HG03442 (cell line): ENCODE measurements around the gene CTNNAL1.

Experiments used
- ATAC-seq: cut with Tn5 transposase; IDR thresholded peaks from one replicate; pipeline ENCODE4 v1.9.1; 2021; ENCODE audit warnings: mild to moderate bottlenecking, moderate library complexity; ENCODE audit not compliant: unreplicated experiment

CTNNAL1 gene

DNA sequence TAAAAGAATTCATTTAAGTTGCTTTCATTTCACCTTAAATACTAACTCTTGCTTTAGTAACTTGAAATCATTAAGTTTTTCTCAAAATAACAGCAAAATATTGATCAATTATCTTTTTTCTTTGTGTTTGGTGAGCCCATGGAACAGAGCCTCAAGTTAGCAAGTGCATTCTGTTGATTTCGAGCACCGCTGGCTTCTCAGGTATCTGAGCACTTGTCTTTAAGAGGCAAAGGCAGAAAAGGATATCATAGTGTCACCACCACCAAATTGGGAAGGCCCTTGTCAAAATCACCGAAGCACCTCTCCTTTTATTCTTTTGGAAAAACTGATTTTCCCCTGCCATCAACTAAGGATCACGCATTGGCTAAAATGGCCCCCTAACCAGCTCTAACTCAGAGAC, 17.1 kb upstream of the CTNNAL1 start:
- ATAC-seq, result no peak

DNA sequence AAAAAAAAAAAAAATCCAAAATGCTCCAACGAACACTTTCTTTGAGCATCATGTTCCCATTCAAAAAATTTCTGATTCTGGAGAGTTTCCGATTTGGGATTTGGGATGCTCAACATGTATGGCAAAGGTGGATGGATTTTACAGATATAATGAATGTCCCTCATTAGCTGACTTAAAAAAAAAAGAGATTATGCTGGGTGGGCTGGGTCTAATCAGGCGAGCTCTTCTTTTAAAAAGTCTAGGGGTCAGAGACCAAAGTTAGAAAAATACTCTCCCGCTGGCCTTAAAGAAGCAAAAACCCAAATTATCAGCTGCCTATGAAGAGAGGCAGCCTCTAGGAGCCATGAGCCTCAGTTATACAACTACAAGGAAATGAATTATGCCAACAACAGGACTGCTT, 15.2 kb upstream of the CTNNAL1 start:
- no peak for ATAC-seq

DNA sequence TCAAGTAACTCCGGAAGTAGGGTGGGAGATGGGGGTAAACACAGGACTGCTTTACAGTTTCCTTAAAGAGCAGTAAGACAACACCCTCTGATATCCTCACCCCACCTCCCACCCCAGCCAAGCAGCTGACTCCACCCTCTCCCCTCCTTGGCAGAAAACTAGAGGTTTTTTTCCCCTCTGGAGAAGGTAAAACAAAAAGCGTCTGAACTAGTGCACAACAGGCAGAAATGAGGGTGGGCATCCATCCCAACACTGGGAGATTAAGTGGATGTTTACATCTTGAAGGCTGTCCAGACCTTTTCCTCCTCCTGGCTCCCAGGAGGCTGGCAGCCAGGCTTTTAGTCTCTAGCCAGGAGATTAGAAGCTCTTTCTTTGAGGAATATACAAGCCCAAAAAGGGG, 13.9 kb upstream of the CTNNAL1 start:
- no peak for ATAC-seq

DNA sequence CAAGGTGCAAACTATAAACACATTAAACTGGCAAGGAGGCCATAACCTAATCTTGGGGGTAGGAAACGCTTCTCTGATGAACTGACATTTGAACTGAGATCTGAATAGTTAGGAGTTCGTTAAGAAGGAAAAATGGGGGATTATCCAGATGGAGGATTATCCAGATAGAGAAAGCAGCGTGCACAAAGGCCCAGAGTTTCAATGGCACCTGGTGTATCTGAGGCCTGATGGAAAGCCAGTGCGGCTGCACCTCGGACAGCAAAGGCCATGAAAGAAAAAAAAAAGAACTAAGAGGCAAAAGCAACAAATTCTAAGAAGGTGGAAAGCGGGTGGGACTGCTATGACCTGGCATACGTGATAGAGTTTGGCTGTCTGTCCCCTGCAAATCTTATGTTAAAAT, 13.0 kb upstream of the CTNNAL1 start:
- ATAC-seq, result no peak

DNA sequence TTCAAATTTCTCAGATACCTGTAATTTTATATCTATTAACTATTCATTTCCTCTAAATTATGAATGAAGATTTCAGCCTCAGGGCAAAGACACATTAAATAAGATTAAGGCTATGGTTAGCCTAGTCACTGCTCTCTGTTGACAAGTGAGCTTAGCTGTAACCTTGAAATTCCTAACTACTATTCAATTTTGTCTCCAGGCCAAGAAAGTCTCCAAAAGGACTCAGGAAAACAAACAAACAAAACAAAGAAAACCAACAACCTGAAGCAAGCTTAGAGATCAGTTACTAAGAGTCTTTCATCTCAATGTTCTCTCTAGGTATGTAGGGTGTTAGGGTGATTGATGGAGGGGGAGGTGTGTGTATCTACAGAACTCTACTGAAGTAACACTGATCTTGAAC, 9.6 kb upstream of the CTNNAL1 start:
- no peak for ATAC-seq

DNA sequence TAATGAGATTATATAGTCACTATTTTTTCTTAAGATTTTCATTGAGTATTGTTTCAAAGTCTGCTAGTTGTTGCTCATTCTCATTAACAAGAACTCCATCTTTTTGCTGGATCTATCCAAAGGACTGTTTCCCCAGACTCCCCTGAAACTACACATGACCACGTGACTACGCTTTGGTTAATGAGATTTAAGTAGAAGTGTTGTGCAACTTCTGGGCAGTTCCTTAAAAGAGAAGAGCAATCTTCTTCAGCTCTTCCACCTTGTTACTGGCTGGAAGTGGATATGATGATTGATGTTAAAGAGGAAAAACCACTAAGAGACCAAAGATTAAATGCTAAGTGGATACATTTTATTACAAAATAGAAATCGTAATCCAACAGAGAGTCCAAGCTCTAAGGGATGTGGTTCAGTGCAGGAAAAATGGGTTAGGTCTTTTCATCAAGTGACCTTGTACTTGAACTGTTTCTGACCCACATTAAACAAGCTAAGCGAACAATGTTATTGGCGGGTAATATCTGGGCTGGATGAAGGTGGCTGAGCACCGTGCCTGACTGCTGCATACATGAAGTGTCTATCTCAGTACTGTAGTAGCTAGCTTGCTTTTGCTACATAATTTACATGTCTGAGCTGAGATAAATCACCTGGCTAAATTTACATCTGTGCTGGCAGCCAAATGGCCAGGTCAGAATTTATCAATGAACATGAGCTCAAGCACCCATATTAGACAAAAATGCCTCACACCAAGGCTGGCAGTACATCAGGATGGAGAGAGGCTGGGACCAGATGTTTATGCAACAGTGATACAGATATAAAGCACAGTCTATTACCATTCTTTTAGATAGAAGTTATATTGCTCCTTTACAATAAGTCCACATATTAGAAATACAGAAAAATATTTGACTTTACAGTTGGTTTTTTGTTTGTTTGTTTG, 7.5 kb upstream of the CTNNAL1 start:
- no peak for ATAC-seq

DNA sequence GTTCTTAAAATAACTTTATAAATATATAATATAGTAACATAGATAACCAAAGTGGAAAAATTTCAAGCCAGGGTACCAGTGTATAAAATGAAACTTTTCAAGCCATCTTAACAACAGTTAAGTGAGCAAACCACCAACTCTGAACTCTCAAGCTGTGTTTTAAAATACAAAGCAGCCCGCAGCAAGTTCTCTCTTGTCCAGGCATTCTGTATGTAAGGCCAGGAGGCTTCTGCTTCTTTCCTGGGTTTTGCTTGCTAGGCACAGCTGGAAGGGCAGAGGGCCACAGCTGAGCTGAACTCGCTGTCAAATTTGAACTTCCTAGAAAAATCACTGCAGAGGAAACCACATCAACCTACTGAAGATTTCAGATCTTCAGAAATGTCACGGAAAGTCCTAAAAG, 6.8 kb upstream of the CTNNAL1 start:
- ATAC-seq, result no peak

DNA sequence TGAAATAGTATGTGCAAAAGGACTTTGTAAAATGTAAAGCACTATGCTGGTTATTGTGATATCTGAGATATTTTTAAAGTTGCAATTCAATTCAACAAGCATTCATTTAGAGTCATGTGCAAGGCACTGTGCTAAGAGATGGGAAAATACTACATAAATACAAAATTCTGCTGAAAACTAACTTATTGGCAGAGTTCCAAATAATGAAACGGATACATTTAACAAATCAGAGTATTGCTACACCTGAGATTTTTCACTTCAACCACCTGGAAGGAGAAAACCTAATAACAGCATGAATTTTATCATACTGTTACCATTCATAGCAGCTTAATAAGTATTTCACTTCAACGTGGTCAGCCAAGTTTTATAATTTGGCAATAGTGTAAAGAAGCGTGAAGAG, 6.1 kb upstream of the CTNNAL1 start:
- no peak for ATAC-seq

DNA sequence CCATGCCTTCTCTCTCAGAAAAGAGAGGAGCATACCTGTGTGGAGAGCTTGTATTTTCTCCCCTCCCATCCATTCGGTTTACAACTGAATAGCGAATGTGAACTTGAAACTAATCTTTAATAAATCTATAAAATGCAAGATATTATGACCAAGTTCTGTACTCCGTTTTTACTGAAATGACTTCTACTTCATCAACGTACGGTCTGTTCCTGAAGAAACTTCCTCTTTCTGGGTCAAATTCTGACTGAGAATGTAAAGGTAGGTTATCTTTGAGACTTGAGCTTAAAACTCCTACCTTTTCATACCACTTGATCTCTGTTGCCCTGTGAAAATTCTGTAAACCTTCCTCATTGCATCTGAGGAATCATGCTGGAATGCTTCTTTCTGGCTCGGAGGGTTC, 4.2 kb upstream of the CTNNAL1 start:
- ATAC-seq, result peak; percentile 34

DNA sequence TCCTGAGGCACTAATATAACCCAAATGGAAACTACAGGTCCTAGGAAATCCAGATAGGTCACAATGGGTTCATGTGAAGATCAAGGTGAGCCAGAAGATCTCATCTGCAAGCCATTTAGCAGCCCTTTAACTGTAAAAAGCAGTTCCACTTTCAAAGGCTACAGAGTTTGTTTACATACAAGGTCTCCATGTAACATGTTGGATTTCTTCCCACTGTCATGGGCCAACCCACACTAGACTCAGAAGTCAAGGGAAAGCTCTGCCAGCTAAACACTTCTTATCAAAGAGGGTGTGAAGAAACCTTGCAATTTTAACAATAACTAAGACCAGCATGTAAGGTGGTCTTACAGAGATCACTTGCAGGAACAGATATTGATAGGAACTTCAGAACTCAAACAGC, 3.8 kb upstream of the CTNNAL1 start:
- ATAC-seq, result no peak

DNA sequence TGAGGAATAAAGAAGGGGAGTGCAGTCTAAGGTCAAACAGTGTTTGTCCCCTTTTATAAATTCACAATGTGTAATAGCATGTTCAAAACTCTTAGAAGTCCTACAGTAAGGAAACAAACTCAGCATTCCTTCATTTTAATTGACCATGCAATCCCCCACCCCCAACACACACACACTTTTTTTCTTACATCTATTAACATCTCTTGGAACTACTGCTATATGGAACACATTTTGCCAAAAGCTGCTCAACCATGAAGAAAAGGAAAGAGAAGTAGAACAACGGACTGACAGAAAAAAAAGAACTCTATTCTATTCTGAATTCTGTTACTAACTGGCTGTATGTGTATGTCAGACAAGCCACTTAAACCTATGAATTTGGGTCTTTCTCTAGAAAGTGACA, 2.8 kb upstream of the CTNNAL1 start:
- ATAC-seq, result no peak

DNA sequence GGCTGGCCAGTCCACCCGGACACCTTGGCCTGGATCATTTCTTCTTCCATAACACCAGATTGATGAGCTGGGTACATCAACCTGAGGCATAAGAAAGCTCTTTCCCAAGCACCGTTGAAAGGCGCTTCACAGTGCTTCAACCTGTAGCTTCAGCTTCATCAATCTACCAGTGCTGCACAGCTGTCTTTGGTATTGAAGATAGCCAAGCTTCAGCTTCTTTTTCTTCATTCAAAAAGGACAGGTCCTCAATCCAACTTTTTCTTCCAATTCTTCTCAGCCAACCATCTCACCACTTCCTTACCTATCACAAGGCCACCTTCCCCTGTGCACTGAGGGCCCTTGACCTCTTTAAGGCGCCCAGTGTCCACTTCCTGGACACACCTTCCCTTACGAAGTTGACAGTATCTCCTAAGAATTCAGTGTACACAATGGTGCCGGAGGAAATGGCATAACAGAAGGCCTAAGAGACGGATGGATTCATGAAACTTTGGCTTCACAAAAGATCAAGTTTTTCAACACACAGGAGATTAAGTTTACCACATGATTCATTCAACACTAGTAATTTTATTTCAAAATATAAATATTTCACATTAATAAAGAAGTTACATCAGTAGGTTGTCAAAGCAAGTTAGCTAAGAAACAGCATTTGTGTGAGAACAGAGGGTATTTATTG, 1.4 kb upstream of the CTNNAL1 start:
- ATAC-seq, result no peak

DNA sequence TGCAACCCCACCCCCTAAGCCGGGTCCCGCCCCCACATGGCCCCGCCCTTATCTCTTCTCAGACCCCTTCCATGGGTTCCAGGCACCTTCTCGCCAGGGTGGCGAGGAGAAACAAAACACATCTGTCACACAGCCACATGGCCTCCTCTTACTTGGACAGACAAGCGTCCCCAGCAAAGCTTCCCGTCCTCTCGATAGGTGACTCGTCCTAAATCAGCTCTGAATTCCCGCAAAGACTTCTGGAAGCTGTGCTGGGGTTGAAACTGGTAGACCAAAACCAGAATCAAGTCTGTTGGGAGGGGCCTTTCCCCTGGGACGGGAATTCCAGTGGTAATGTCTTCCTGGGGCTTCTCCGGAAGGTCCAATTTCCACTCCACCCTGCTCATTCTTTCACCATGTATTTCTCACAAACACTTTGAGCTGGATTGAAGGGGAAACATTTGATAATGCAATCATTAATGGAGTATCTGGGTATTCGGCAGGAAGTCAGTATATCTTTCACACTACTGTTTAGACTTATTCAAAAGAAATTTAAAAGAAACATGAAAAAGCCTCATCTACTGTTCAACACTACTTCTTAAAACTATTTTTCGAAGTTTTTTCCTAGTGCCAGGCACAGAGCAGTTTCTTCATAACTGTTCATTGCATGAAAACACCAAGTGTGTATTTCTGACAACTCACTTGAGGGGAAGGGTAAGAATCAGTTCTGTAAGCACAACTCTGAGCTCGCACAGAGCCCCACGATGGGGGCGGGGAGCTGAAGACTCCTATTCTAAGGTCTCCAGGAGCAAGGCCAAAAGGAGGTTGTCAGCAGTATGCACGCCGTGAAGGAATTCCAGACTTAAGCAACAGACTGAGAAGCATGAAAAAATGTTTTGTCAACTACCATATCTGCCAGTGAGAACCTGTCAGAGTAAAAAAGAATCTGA, 644 bp upstream of the CTNNAL1 start:
- ATAC-seq, result no peak

DNA sequence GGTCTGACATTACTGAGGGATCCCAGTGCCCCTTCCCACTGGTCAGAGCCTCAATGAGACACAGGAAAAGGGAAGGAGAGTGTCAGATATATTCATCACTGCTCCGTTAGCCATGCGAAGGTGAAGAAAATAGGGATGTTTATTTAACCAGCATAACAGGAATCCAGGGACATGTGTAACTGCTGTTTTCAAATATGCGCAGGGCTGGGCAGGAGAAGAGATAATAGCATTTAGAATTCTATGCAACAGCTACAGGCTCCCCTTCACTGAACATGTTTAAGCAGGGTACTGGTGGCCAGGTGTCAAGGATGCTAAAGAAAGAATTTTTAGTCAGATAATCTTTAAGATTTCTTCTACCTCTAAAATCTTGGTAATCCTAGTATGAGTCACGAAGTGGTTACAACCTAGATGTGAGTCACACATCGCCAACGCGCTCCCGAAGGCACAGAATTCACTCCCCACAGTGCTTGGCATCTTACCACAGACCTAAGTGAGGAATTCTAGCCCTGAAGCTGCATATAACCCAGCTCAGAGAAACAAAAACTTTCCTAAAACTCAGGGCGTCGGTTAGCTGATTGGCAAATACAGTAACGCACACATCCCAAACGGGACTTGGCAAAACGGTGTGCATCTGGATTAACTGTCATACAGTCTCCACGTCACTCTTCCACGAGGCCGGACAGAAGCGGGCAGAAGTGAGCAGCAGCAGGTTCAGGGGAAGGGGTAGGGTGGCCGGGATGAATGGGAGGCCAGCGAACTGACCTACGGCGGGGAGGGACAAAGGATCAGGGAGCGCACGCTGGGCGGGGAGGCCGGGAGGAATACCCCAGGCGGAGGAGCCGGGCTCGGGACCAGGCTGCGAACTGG, 1.1 kb downstream of the CTNNAL1 start:
- peak; percentile 33 for ATAC-seq

DNA sequence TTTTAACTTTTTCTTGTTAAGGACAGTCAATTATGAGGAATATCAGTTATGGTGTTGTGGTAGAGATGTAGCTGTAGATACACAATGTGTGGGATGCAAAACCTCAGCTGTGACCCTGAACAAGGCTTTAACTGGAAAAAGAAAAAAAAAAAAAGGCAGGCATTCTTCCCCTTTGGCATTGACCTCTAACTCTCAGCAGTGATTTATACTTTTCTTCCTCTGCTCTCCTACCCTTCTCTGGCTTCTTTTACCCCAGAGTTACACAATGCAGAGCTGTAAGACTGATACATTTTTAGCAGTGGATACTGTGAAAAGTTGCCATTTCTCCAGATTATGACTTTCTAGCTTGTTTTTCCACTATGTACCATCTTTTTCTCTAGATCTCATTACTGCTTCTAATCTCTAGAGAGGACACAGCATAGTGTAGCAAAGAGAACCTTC, 2.0 kb downstream of the CTNNAL1 start:
- no peak for ATAC-seq

DNA sequence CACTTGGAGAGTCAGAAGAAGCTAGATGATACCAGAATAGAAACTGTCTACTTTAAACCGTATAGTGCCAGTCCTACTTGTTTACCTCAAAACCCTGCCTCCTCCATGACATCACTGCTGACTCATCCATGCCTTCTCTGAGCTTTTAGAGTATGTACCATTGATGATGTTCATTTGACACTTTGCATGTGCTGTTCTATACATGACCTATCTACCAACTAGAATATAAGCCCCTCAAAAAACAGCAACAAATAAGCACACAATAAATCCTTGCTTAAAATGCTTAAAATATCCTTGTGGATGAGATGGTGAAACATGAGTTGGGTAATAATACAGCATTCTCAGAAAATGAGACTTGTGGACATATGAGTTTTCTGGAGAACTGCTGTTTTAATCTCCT, 2.6 kb downstream of the CTNNAL1 start:
- peak; percentile 34 for ATAC-seq

DNA sequence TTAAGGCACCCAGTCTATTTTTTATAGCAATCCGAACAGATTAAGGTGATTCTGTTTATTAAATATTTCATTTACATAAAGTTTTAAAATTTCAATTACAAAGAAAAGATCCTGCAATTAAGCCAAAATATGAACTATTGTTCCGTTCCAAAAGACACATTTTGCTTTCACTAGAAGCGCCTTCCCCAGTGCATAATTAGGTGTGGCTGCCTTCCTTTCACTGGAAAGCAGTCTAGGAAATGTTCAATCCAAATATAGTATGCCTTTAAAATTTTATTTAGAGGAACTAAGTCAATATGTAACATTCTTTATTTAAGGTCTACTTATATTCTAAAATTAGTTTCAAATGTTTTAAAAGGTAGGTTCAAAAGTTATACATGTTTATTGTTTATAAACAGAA, 7.6 kb downstream of the CTNNAL1 start:
- ATAC-seq, result no peak

DNA sequence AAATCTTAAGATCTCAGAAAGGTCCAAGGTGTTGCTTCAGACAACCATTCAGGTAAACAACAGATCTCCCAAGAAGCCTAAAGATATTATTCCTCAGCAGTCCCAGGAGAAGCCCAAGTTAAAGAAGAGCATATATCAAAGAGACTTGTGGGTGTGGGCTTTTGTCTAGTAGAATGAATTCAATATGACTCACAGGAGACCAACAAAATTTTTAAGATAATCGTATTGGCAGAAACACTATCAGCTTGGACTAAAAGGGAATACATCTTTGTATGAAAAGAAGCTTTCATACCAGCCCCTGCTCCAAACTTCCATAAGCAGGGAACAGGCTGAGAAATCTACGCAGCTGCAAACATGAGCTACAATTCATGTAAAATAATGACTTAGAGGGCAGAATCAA, 10.2 kb downstream of the CTNNAL1 start:
- no peak for ATAC-seq

DNA sequence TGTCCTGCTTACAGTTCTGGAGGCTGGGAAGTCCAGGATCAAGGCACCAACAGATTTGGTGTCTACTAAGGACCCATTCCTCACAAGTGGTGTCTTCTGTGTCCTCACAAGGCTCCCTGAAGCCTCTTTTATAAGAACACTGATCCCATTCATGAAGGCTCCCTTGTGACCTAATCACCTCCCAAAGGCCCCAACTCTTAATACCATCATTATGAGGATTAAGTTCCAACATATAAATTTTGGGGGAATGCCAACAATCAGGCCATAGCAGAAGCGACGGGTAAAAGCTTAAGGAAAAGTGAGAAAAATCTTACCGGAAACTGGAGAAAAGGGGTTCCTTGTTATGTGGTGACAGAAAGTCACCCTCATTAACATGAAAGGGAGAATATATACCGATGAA, 11.2 kb downstream of the CTNNAL1 start:
- no peak for ATAC-seq

DNA sequence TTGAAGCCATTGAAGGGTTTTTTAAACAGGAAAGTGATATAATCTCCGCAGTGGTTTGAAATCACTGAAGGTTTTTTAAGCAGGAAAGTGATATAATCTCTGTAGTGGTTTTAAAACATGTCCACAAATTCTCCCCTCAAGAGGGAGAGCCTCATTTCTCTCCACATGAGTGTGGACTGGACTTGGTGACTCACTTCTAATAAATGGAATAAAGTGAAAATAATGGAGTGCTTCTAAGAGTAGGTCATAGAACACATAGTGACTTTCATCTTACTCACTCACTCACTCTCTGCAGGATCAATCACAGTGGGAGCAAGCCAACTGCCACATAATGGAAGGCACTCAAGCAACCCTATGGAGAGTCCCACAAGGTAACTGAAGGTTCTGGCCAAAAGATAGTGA, 12.0 kb downstream of the CTNNAL1 start:
- no peak for ATAC-seq
